ENCODE results near the gene SF3B1. TPM values are rescaled to one million over a fixed set of nuclear protein-coding genes. Genes with fewer than 3 reads are reported as not detected.

SF3B1 gene
- total and polyA plus RNA-seq, 2 of the 13 experiments (the other 11 are each of a cell fraction or from before 2014, with no cell fraction given), result 387 to 750 TPM

- FAIRE-seq, result no peak
These were observed 8.0 kb upstream of the SF3B1 start for GRCh38 chr2:197442857-197443256.

More at GRCh38 chr2:197442857-197443256, 8.0 kb upstream of the SF3B1 start:
- no peaks in the 10 kb centered on the region for H3K9me3 ChIP-seq (ENCODE audit: low read length)
- 51% methylated on average over 5 of the region's 5 CpGs for WGBS (ENCODE audit: low lambda C conversion rate)
- no peak for TF ChIP-seq BCL6 (CRISPR knock-in tag; IDR thresholded peaks at IDR 0.05)
- TF ChIP-seq, protein P1, sequence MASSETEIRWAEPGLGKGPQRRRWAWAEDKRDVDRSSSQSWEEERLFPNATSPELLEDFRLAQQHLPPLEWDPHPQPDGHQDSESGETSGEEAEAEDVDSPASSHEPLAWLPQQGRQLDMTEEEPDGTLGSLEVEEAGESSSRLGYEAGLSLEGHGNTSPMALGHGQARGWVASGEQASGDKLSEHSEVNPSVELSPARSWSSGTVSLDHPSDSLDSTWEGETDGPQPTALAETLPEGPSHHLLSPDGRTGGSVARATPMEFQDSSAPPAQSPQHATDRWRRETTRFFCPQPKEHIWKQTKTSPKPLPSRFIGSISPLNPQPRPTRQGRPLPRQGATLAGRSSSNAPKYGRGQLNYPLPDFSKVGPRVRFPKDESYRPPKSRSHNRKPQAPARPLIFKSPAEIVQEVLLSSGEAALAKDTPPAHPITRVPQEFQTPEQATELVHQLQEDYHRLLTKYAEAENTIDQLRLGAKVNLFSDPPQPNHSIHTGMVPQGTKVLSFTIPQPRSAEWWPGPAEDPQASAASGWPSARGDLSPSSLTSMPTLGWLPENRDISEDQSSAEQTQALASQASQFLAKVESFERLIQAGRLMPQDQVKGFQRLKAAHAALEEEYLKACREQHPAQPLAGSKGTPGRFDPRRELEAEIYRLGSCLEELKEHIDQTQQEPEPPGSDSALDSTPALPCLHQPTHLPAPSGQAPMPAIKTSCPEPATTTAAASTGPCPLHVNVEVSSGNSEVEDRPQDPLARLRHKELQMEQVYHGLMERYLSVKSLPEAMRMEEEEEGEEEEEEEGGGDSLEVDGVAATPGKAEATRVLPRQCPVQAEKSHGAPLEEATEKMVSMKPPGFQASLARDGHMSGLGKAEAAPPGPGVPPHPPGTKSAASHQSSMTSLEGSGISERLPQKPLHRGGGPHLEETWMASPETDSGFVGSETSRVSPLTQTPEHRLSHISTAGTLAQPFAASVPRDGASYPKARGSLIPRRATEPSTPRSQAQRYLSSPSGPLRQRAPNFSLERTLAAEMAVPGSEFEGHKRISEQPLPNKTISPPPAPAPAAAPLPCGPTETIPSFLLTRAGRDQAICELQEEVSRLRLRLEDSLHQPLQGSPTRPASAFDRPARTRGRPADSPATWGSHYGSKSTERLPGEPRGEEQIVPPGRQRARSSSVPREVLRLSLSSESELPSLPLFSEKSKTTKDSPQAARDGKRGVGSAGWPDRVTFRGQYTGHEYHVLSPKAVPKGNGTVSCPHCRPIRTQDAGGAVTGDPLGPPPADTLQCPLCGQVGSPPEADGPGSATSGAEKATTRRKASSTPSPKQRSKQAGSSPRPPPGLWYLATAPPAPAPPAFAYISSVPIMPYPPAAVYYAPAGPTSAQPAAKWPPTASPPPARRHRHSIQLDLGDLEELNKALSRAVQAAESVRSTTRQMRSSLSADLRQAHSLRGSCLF (CRISPR knock-in tag; IDR thresholded peaks at IDR 0.05; ENCODE audit: borderline replicate concordance), result no peak
- BruUV-seq (replicated peaks), result no TSS peak
- in situ Hi-C loops (cut with HindIII; ENCODE audit: extremely low pct_ligation_motif_present, low pct_unique_long_range_greater_than_20kb) (no loop called here), intact Hi-C loops (cut with micrococcal nuclease; ENCODE audit: unreplicated experiment) (no loop called here)
- H4K20me1 ChIP-seq (ENCODE audit: insufficient read depth, low read length), result no peaks in the 10 kb centered on the region
- no peaks in the 10 kb centered on the region for H3K36me3 ChIP-seq (replicated peaks in 1 of 2; ENCODE audit: control insufficient read depth in 1 of 2, insufficient read depth in 2 of 2, low read length in 2 of 2)
- H2AFZ ChIP-seq (ENCODE audit: low read length), result no peak overlapping the region
- H3K4me2 ChIP-seq (ENCODE audit: low read depth, low read length), result no peak overlapping the region
- no peak for ATAC-seq
- ChIA-PET POLR2A (interaction anchor here (1.8 to 14.3 kb wide), 2 partner anchors 9 to 57 kb away, joined by 5 to 306 read pairs; partner anchors contain the start of genes COQ10B, HSPD1 and HSPE1), CTCF (ENCODE audit: low intra/inter-chr PET ratio, low total read pairs) (no interaction called here)
- no peak overlapping the region for H3K27ac ChIP-seq (ENCODE audit: extremely low read length, insufficient read depth, low read length)
- no peaks in the 10 kb centered on the region for H3K27me3 ChIP-seq (ENCODE audit: control insufficient read depth in 1 of 2, insufficient read depth in 2 of 2, low read length in 2 of 2)
- H3K9ac ChIP-seq (ENCODE audit: insufficient read depth, low read depth, low read length), result no peak overlapping the region
- no peak overlapping the region for H3K4me3 ChIP-seq (replicated peaks in 1 of 3; ENCODE audit: insufficient read depth in 1 of 3, low read depth in 2 of 3, low read length in 3 of 3)
- no peaks in the 10 kb centered on the region for H3K79me2 ChIP-seq (ENCODE audit: insufficient read depth, low read length)
- DNase-seq (ENCODE audit: low spot score), result no peak
- H3K4me1 ChIP-seq (ENCODE audit: insufficient read depth, low read length), result peaks cover 7% of the 10 kb centered on the region; the same call in 1 of the 2 replicates
